ENCODE measurements around the gene PARN. TPM values are rescaled to one million over a fixed set of nuclear protein-coding genes. Genes with fewer than 3 reads are reported as not detected.

The PARN gene
- total and polyA plus RNA-seq, 2 experiments from 2014 or later = 35.0 to 35.4 TPM

- Histone ChIP-seq H3K36me3 (ENCODE audit: low read depth) (no peaks in the 10 kb centered on the region), H3F3A (ENCODE audit: insufficient read depth) (peaks cover 9% of the 10 kb centered on the region; the same call in 1 of the 2 replicates), H3K4me2 (ENCODE audit: unreplicated experiment) (no peak overlapping the region), H3K9ac (no peak overlapping the region), H3K4me3 (no peak overlapping the region), H3K27ac (no peak overlapping the region), H3K79me2 (ENCODE audit: insufficient read depth) (no peaks in the 10 kb centered on the region), H3K4me1 (ENCODE audit: insufficient read depth) (peaks cover 11% of the 10 kb centered on the region), H2AFZ (no peak overlapping the region), H3K27me3 (replicated peaks; ENCODE audit: insufficient read depth) (no peaks in the 10 kb centered on the region), H3K9me2 (ENCODE audit: insufficient read depth) (no peaks in the 10 kb centered on the region), H3K9me3 (ENCODE audit: low read depth) (no peaks in the 10 kb centered on the region), H4K20me1 (ENCODE audit: insufficient read depth) (no peaks in the 10 kb centered on the region)
- 97 to 100% methylated on average over 2 of the region's 2 CpGs for WGBS, 2 experiments (ENCODE audit: low coverage in 1 of 2, low lambda C conversion rate in 2 of 2, missing lambda C conversion rate in 2 of 2)
- DNase-seq = no peak
- TF ChIP-seq EZH2 (IDR thresholded peaks at IDR 0.05; ENCODE audit: insufficient read depth, poor library complexity, severe bottlenecking) (no peak), EZH2phosphoT487 (IDR thresholded peaks at IDR 0.05; ENCODE audit: insufficient read depth, low read depth) (no peak)
- in situ Hi-C loops (cut with MboI) = no loop called here
These were observed 165.9 kb downstream of the PARN start for GRCh38 chr16:14464192-14464591.

- Histone ChIP-seq H2AFZ (no peak overlapping the region), H3K4me1 (ENCODE audit: insufficient read depth) (peaks cover 11% of the 10 kb centered on the region), H3K27me3 (replicated peaks; ENCODE audit: insufficient read depth) (no peaks in the 10 kb centered on the region), H3K9me2 (ENCODE audit: insufficient read depth) (no peaks in the 10 kb centered on the region), H3K4me3 (no peak overlapping the region), H3K9ac (no peak overlapping the region), H4K20me1 (ENCODE audit: insufficient read depth) (no peaks in the 10 kb centered on the region), H3K36me3 (ENCODE audit: low read depth) (no peaks in the 10 kb centered on the region), H3K79me2 (ENCODE audit: insufficient read depth) (no peaks in the 10 kb centered on the region), H3K27ac (no peak overlapping the region), H3K9me3 (ENCODE audit: low read depth) (no peaks in the 10 kb centered on the region), H3F3A (ENCODE audit: insufficient read depth) (peaks cover 9% of the 10 kb centered on the region; the same call in 1 of the 2 replicates), H3K4me2 (ENCODE audit: unreplicated experiment) (no peak overlapping the region)
- in situ Hi-C loops (cut with MboI) = no loop called here
- peak; percentile 62 for DNase-seq
- 51 to 52% methylated on average over 3 of the region's 3 CpGs for whole genome bisulfite sequencing, 2 experiments (ENCODE audit: low coverage in 1 of 2, low lambda C conversion rate in 2 of 2, missing lambda C conversion rate in 2 of 2)
- TF ChIP-seq EZH2 (IDR thresholded peaks at IDR 0.05; ENCODE audit: insufficient read depth, poor library complexity, severe bottlenecking) (no peak), EZH2phosphoT487 (IDR thresholded peaks at IDR 0.05; ENCODE audit: insufficient read depth, low read depth) (no peak)
These were observed 167.2 kb downstream of the PARN start for GRCh38 chr16:14462811-14463210.

- no peak for DNase-seq
- in situ Hi-C loops (cut with MboI) = no loop called here
- H3K9me2 ChIP-seq (ENCODE audit: insufficient read depth) = no peaks in the 10 kb centered on the region
- H3K9me3 ChIP-seq (ENCODE audit: low read depth) = no peaks in the 10 kb centered on the region
- H3K4me1 ChIP-seq (ENCODE audit: insufficient read depth) = peaks cover 17% of the 10 kb centered on the region
- 96 to 100% methylated on average over 1 of the region's 1 CpG for WGBS, 2 experiments (ENCODE audit: low coverage in 1 of 2, low lambda C conversion rate in 2 of 2, missing lambda C conversion rate in 2 of 2)
- H4K20me1 ChIP-seq (ENCODE audit: insufficient read depth) = no peaks in the 10 kb centered on the region
- no peak overlapping the region for H3K9ac ChIP-seq
- TF ChIP-seq EZH2phosphoT487 (IDR thresholded peaks at IDR 0.05; ENCODE audit: insufficient read depth, low read depth) (no peak), EZH2 (IDR thresholded peaks at IDR 0.05; ENCODE audit: insufficient read depth, poor library complexity, severe bottlenecking) (no peak)
- no peaks in the 10 kb centered on the region for H3K27me3 ChIP-seq (replicated peaks; ENCODE audit: insufficient read depth)
- no peak overlapping the region for H3K27ac ChIP-seq
- H2AFZ ChIP-seq = no peak overlapping the region
- H3K4me2 ChIP-seq (ENCODE audit: unreplicated experiment) = no peak overlapping the region
- no peaks in the 10 kb centered on the region for H3K79me2 ChIP-seq (ENCODE audit: insufficient read depth)
- peaks cover 9% of the 10 kb centered on the region; the same call in 1 of the 2 replicates for H3F3A ChIP-seq (ENCODE audit: insufficient read depth)
- H3K36me3 ChIP-seq (ENCODE audit: low read depth) = no peaks in the 10 kb centered on the region
- H3K4me3 ChIP-seq = no peak overlapping the region
These were observed 169.3 kb downstream of the PARN start for GRCh38 chr16:14460726-14461125.

- H3K4me1 ChIP-seq (ENCODE audit: insufficient read depth) = peaks cover 36% of the 10 kb centered on the region
- no peak overlapping the region for H3K4me3 ChIP-seq
- H3K27me3 ChIP-seq (replicated peaks; ENCODE audit: insufficient read depth) = no peaks in the 10 kb centered on the region
- in situ Hi-C loops (cut with MboI) = no loop called here
- H3F3A ChIP-seq (ENCODE audit: insufficient read depth) = peaks cover 28% of the 10 kb centered on the region
- H3K9me3 ChIP-seq (ENCODE audit: low read depth) = no peaks in the 10 kb centered on the region
- 86 to 88% methylated on average over 7 of the region's 7 CpGs for WGBS, 2 experiments (ENCODE audit: low coverage in 1 of 2, low lambda C conversion rate in 2 of 2, missing lambda C conversion rate in 2 of 2)
- H3K4me2 ChIP-seq (ENCODE audit: unreplicated experiment) = no peak overlapping the region
- no peaks in the 10 kb centered on the region for H3K36me3 ChIP-seq (ENCODE audit: low read depth)
- no peak for DNase-seq
- H3K27ac ChIP-seq = no peak overlapping the region
- TF ChIP-seq EZH2 (IDR thresholded peaks at IDR 0.05; ENCODE audit: insufficient read depth, poor library complexity, severe bottlenecking) (no peak), EZH2phosphoT487 (IDR thresholded peaks at IDR 0.05; ENCODE audit: insufficient read depth, low read depth) (no peak)
- no peaks in the 10 kb centered on the region for H3K79me2 ChIP-seq (ENCODE audit: insufficient read depth)
- no peaks in the 10 kb centered on the region for H3K9me2 ChIP-seq (ENCODE audit: insufficient read depth)
- H2AFZ ChIP-seq = no peak overlapping the region
- H3K9ac ChIP-seq = no peak overlapping the region
- no peaks in the 10 kb centered on the region for H4K20me1 ChIP-seq (ENCODE audit: insufficient read depth)
These were observed 171.5 kb downstream of the PARN start for GRCh38 chr16:14458576-14458975.
